Measurements from ENCODE around the gene TRPM3. TPM values are rescaled to one million over a fixed set of nuclear protein-coding genes. Genes with fewer than 3 reads are reported as not detected.

TRPM3 gene
- total RNA-seq, 2 donors from 2014 or later: not detected

- H3K9me3 ChIP-seq (ENCODE audit: control insufficient read depth, low read length, poor library complexity, severe bottlenecking): no peaks in the 10 kb centered on the region
These were observed 528 bp upstream of the TRPM3 start for GRCh38 chr9:71122022-71122275.

GRCh38 chr9:71120501-71121247, 747 bp downstream of the TRPM3 start:
- Mint-ChIP-seq H3K4me3 (no peak overlapping the region), H3K27ac (no peak overlapping the region), H3K36me3 (ENCODE audit: low read depth) (no peaks in the 10 kb centered on the region), H3K27me3 (peaks cover 22% of the 10 kb centered on the region), H3K4me1 (no peaks in the 10 kb centered on the region)
- DNase-seq (no peak), ATAC-seq (no peak)
- no peaks in the 10 kb centered on the region for H3K9me3 ChIP-seq (ENCODE audit: control insufficient read depth, low read length, poor library complexity, severe bottlenecking)

More at GRCh38 chr9:71122022-71122275, 528 bp upstream of the TRPM3 start:
- H3K4me1 Mint-ChIP-seq: no peaks in the 10 kb centered on the region
- peaks cover 22% of the 10 kb centered on the region for H3K27me3 Mint-ChIP-seq
- H3K27ac Mint-ChIP-seq: no peak overlapping the region
- H3K4me3 Mint-ChIP-seq: no peak overlapping the region
- H3K36me3 Mint-ChIP-seq (ENCODE audit: low read depth): no peaks in the 10 kb centered on the region
- ATAC-seq: no peak
- no peak for DNase-seq

- Mint-ChIP-seq H3K4me1 (no peaks in the 10 kb centered on the region), H3K27me3 (peaks cover 22% of the 10 kb centered on the region), H3K27ac (no peak overlapping the region), H3K4me3 (no peak overlapping the region), H3K36me3 (ENCODE audit: low read depth) (no peaks in the 10 kb centered on the region)
- no peaks in the 10 kb centered on the region for H3K9me3 ChIP-seq (ENCODE audit: control insufficient read depth, low read length, poor library complexity, severe bottlenecking)
- DNase-seq: no peak
- no peak for ATAC-seq
These were observed 1.7 kb downstream of the TRPM3 start for GRCh38 chr9:71119746-71120145.

DNA sequence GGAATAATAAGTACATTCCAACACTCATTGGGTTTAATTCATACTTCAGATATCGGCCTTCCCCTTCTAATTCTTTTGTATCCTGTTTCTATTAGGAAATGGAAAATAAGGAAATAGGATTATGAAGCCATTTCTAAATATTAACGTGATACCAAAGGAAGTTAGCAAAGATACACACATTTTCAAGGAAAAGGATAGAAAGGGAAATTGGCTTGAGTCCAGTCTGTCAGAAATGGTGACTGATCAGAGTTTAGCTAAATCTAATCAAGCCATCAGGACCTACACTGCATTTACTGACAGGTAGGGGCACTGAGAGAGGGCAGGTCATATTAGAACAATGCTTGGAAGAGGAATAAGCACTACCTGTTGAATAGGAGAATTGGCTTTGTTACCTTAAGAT, 3.1 kb downstream of the TRPM3 start:
- Mint-ChIP-seq H3K4me3 (no peak overlapping the region), H3K27me3 (peaks cover 17% of the 10 kb centered on the region), H3K36me3 (ENCODE audit: low read depth) (no peaks in the 10 kb centered on the region), H3K4me1 (no peaks in the 10 kb centered on the region), H3K27ac (no peak overlapping the region)
- ATAC-seq (no peak), DNase-seq (no peak)
- no peaks in the 10 kb centered on the region for H3K9me3 ChIP-seq (ENCODE audit: control insufficient read depth, low read length, poor library complexity, severe bottlenecking)

DNA sequence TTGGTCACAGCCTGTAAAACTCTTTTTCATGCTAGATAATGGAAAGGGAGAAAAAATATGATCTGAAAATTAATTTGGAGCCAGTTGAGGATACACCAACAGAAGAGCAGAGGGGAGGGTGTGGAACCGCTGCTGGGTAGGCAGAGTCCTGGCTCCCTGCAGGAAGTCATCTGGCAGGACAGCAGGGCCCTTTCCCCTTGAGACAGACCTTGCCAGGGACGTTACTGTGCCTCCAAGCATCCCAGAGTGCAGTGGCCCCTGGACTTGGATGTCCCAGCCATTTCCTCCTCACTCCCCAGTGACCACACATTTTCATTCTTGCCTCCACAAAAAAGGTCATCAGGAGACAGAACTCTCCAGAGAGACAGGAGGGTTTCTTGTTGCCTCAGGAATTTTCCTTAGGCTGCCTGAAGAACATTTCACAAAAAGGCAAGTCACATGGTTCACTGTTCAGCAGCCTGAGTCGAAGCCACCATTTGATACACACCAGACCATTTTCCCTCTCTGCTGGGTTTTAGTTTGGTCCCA, 5.9 kb downstream of the TRPM3 start:
- H3K4me3 Mint-ChIP-seq: no peak overlapping the region

DNA sequence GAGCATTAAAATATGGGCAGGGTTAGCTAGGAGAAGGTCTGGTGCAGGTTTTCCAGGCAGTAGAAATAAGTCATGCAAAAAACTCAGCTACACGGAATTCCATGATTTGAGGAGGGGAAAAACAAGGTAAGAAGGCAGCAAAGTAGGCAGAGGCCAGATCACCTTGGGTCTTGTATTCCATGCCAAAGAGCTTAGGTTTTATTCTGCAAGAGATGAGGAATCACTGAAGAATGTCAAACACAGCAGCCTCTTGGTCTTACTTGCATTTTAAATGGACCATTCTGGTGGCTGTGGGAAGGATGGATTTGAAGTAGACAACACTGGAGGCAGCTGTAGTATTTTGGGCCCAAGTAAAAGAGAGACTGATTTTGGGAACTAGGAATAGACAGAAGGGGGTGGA, 8.6 kb downstream of the TRPM3 start:
- Mint-ChIP-seq H3K4me1 (no peaks in the 10 kb centered on the region), H3K36me3 (ENCODE audit: low read depth) (no peaks in the 10 kb centered on the region)
- ATAC-seq: no peak

More for the DNA sequence above, 5.9 kb downstream of the TRPM3 start:
- no peak for ATAC-seq
- H3K9me3 ChIP-seq (ENCODE audit: control insufficient read depth, low read length, poor library complexity, severe bottlenecking): peaks cover 2% of the 10 kb centered on the region
- Mint-ChIP-seq H3K27me3 (no peaks in the 10 kb centered on the region), H3K36me3 (ENCODE audit: low read depth) (no peaks in the 10 kb centered on the region), H3K27ac (no peak overlapping the region), H3K4me1 (no peaks in the 10 kb centered on the region)
- DNase-seq: no peak

DNA sequence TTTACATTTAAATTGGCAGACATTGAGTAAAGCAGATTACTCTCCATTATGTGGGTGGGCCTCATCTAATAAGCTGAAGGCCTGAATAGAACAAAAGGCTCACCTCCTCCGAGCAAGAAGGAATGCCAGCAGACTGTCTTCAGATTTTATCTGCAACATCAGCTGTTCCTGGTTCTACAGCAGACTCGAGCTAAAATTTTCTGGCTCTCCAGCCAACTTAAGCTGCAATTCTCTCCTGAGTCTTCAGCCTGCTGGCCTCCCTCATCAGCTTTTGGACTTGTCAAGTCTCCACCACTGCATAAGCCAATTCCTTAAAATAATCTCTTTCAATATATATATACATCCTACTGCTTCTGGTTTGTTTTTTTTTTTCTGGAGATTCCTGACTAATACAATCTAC, 12.5 kb downstream of the TRPM3 start:
- DNase-seq (no peak), ATAC-seq (no peak)
- Mint-ChIP-seq H3K36me3 (ENCODE audit: low read depth) (no peaks in the 10 kb centered on the region), H3K4me1 (no peaks in the 10 kb centered on the region), H3K4me3 (no peak overlapping the region), H3K27me3 (no peaks in the 10 kb centered on the region), H3K27ac (no peak overlapping the region)
- H3K9me3 ChIP-seq (ENCODE audit: control insufficient read depth, low read length, poor library complexity, severe bottlenecking): peaks cover 2% of the 10 kb centered on the region

More for the DNA sequence above, 8.6 kb downstream of the TRPM3 start:
- H3K9me3 ChIP-seq (ENCODE audit: control insufficient read depth, low read length, poor library complexity, severe bottlenecking): peaks cover 2% of the 10 kb centered on the region
- no peak overlapping the region for H3K27ac Mint-ChIP-seq
- no peak overlapping the region for H3K4me3 Mint-ChIP-seq
- no peak for DNase-seq
- H3K27me3 Mint-ChIP-seq: no peaks in the 10 kb centered on the region

GRCh38 chr9:71106992-71107391, 14.4 kb downstream of the TRPM3 start:
- ATAC-seq (no peak), DNase-seq (no peak)
- Mint-ChIP-seq H3K27ac (no peak overlapping the region), H3K4me3 (no peak overlapping the region), H3K27me3 (no peaks in the 10 kb centered on the region), H3K36me3 (ENCODE audit: low read depth) (no peaks in the 10 kb centered on the region), H3K4me1 (no peaks in the 10 kb centered on the region)
- no peaks in the 10 kb centered on the region for H3K9me3 ChIP-seq (ENCODE audit: control insufficient read depth, low read length, poor library complexity, severe bottlenecking)

GRCh38 chr9:71105192-71105591, 16.2 kb downstream of the TRPM3 start:
- Mint-ChIP-seq H3K27me3 (no peaks in the 10 kb centered on the region), H3K4me1 (no peaks in the 10 kb centered on the region), H3K27ac (no peak overlapping the region), H3K36me3 (ENCODE audit: low read depth) (no peaks in the 10 kb centered on the region), H3K4me3 (no peak overlapping the region)
- DNase-seq (no peak), ATAC-seq (no peak)
- no peaks in the 10 kb centered on the region for H3K9me3 ChIP-seq (ENCODE audit: control insufficient read depth, low read length, poor library complexity, severe bottlenecking)

- no peaks in the 10 kb centered on the region for H3K9me3 ChIP-seq (ENCODE audit: control insufficient read depth, low read length, poor library complexity, severe bottlenecking)
- DNase-seq: no peak
- Mint-ChIP-seq H3K4me3 (no peak overlapping the region), H3K4me1 (no peaks in the 10 kb centered on the region), H3K27me3 (peaks cover 6% of the 10 kb centered on the region), H3K27ac (no peak overlapping the region), H3K36me3 (ENCODE audit: low read depth) (no peaks in the 10 kb centered on the region)
- ATAC-seq: no peak
These were observed 22.6 kb downstream of the TRPM3 start for GRCh38 chr9:71098801-71099200.

DNA sequence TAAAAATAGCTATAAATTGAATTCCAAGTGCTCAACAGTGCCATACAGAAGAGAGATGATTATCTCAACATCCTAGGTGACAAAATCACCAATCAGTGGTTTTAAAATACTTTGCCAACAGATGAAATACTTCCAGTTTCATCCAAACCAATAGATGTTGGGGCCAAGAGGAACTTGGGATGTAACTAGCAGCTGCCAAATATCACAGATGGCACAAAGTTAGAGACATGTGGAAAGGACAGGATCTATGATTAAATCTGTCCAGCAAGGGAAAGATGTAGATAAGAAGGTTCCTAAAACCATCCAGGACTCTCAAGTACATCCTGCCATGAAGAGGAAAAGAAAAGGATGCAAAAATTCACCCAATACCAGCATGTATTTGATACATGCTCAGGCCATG, 23.8 kb downstream of the TRPM3 start:
- no peaks in the 10 kb centered on the region for H3K4me1 Mint-ChIP-seq
- H3K36me3 Mint-ChIP-seq (ENCODE audit: low read depth): no peaks in the 10 kb centered on the region
- ATAC-seq: no peak
- no peak overlapping the region for H3K27ac Mint-ChIP-seq
- H3K9me3 ChIP-seq (ENCODE audit: control insufficient read depth, low read length, poor library complexity, severe bottlenecking): no peaks in the 10 kb centered on the region
- DNase-seq: no peak
- no peak overlapping the region for H3K4me3 Mint-ChIP-seq
- H3K27me3 Mint-ChIP-seq: peaks cover 10% of the 10 kb centered on the region

DNA sequence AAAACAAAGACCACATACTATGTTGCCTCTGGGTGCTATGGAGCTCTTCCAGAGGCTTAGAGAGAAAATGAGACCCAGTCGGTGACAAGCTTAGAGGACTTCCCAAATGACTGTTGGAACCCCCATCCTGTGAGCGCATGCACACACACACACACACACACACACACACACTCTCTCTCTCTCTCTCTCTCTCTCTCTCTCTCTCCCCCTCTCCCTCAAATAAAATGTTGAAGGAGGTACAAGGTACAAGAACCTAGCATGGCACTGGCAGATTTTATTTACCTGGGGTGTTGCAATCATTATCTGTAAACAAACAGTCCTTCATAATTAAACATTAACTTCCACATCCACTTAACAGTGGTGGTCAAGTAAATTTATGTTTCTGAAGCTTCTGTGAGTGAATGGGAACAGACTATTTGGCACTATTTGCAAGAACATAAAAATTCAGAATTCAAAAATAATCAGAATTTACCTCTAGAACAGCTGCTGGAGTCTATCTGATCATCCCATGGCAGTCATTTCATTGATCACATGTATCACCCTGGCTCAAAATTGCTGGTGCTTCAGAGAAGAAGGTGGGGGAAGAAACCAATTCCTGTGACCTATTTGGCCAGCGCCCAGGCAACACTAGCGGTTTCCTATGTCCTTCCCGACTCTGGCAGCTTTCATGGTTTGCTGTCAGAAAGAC, 24.9 kb downstream of the TRPM3 start:
- Mint-ChIP-seq H3K27me3 (peaks cover 13% of the 10 kb centered on the region), H3K4me3 (no peak overlapping the region)

DNA sequence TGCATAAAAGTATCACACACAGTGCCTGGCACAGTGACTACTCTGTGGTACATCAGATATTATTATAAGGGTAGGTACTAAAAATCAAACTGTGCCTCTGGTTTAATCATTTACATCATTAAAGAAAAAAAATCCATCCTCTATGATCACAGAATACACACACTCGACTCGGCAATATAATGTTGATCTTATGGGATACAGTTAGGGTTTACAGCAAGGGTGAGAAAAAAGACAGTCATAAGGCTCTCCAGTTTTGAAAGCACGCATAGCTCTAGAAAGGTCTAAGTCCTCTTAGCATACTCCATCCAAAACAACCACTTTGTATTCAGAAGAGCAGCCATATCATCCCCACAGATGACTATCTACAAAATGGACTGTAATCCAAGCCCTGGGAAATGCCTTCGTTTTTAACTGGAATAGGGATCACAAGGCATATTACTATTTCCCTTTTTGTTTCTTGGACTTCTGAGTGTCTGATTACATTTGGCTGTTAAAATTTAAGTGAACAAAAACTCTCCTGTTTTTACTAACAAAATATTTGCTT, 26.6 kb downstream of the TRPM3 start:
- Mint-ChIP-seq H3K36me3 (ENCODE audit: low read depth) (no peaks in the 10 kb centered on the region), H3K4me1 (no peaks in the 10 kb centered on the region), H3K27me3 (peaks cover 13% of the 10 kb centered on the region), H3K4me3 (no peak overlapping the region), H3K27ac (no peak overlapping the region)
- no peaks in the 10 kb centered on the region for H3K9me3 ChIP-seq (ENCODE audit: control insufficient read depth, low read length, poor library complexity, severe bottlenecking)
- no peak for ATAC-seq
- DNase-seq: no peak

More for the DNA sequence above, 24.9 kb downstream of the TRPM3 start:
- H3K27ac Mint-ChIP-seq: no peak overlapping the region
- H3K4me1 Mint-ChIP-seq: no peaks in the 10 kb centered on the region
- H3K36me3 Mint-ChIP-seq (ENCODE audit: low read depth): no peaks in the 10 kb centered on the region
- H3K9me3 ChIP-seq (ENCODE audit: control insufficient read depth, low read length, poor library complexity, severe bottlenecking): no peaks in the 10 kb centered on the region
- DNase-seq (no peak), ATAC-seq (no peak)

Measured in T-helper 17 cell (primary cell).